ENCODE measurements around the gene CCR8.

The CCR8 gene, protein sequence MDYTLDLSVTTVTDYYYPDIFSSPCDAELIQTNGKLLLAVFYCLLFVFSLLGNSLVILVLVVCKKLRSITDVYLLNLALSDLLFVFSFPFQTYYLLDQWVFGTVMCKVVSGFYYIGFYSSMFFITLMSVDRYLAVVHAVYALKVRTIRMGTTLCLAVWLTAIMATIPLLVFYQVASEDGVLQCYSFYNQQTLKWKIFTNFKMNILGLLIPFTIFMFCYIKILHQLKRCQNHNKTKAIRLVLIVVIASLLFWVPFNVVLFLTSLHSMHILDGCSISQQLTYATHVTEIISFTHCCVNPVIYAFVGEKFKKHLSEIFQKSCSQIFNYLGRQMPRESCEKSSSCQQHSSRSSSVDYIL

GRCh38 chr3:39329493-39329892 is at the start of gene CCR8:
Gene CCR8 (plus strand): TSS chr3:39329709. CDS start chr3:39332332, 2,623 bp downstream.
- TF ChIP-seq, protein P1, sequence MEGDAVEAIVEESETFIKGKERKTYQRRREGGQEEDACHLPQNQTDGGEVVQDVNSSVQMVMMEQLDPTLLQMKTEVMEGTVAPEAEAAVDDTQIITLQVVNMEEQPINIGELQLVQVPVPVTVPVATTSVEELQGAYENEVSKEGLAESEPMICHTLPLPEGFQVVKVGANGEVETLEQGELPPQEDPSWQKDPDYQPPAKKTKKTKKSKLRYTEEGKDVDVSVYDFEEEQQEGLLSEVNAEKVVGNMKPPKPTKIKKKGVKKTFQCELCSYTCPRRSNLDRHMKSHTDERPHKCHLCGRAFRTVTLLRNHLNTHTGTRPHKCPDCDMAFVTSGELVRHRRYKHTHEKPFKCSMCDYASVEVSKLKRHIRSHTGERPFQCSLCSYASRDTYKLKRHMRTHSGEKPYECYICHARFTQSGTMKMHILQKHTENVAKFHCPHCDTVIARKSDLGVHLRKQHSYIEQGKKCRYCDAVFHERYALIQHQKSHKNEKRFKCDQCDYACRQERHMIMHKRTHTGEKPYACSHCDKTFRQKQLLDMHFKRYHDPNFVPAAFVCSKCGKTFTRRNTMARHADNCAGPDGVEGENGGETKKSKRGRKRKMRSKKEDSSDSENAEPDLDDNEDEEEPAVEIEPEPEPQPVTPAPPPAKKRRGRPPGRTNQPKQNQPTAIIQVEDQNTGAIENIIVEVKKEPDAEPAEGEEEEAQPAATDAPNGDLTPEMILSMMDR (conservative IDR thresholded peaks at IDR 0.05; ENCODE audit: control insufficient read depth, insufficient read depth, low read depth, low read length): no peak
- H3K4me3 ChIP-seq (ENCODE audit: control insufficient read depth, low read depth, low read length): no peak within 1 kb of the TSS
- DNase-seq (ENCODE audit: low read depth): no peak

DNA sequence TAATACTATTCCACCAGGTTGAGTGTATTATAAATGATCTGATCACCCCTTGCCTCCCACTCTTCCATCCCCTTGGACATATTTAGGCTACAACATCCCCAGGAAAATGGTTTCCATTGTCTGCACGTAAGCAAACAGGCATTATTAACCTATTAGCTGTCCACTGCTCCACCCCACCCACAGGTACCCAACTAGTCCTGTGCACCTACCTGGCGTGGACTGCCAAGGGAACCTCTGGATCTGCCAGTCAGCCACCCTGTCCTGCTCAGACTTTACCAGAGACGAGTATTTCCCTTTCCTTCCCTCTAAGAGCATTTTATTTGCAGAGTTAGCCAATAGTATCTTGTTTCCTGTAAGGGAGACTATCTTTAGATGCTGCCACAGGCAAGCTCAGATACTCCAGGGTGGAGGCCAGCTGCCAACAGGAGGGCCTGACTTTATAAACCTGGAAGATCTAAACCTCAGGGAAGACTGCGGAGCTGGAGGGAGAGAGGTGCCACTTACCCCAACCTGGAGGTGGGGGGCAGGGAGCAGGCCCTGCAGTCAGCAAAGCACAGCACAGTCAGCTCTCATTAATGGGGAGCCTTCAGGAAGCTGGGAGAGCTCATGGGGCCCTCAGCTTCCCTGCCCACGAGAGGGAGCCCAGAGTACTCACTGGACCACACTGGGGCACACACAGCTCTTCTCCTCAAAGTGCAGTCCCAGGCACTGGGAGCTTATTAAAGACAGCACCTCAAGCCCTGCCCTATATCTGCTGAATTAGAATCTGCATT is 49.6 kb upstream of the CCR8 start, which contains the start of gene CX3CR1:
Gene CX3CR1 (minus strand): TSS at position 292 of the 773 bp plus-strand sequence. CDS start 13,527 bp downstream, outside the sequence.
- H3K4me3 ChIP-seq (ENCODE audit: control insufficient read depth, low read depth, low read length): no peak within 1 kb of the TSS
- no peak for DNase-seq (ENCODE audit: low read depth)
- TF ChIP-seq, protein P1 (conservative IDR thresholded peaks at IDR 0.05; ENCODE audit: control insufficient read depth, insufficient read depth, low read depth, low read length): no peak

DNA sequence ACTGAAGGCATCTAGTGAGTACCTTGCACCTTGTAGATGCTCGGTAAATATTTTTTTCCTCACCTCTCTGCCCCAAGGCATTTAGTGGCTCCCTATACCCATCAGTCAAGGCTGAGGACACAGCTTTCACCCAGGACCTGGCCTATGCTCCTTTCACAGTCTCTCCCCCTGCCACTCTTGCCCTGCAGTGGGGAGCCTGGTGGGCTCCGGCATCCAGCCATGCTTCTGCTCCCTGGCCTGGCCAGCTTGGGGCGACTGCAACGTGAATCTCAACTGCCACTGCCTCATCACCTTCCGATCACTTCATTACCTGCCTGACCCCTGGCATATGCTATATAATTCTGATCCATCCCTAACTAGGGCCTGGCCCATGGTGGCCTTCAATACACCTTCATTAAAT is 48.9 kb upstream of the CCR8 start:
- no peak overlapping the region for H3K4me3 ChIP-seq (ENCODE audit: control insufficient read depth, low read depth, low read length)
- no peak for DNase-seq (ENCODE audit: low read depth)
- TF ChIP-seq, protein P1 (conservative IDR thresholded peaks at IDR 0.05; ENCODE audit: control insufficient read depth, insufficient read depth, low read depth, low read length): no peak

DNA sequence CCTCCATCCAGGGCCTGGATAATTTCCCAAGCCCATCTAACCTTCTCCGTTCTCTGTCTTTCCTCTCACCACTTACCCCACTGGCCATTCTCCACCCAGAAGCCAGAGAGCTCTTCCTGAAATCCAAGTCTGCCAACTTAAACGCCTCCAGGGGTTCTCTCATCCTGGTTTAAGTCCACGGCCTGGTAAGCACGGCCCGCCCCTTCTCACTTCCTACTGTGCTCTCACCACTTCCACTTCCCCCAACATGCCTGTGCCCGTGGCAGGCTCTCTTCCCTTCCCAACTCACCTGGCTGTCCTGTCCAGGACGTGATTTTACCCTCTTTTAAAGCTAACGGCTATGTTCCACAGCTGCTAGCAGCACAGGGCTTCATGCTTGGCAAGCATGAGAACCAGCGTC is 48.0 kb upstream of the CCR8 start:
- no peak overlapping the region for H3K4me3 ChIP-seq (ENCODE audit: control insufficient read depth, low read depth, low read length)
- DNase-seq (ENCODE audit: low read depth): no peak
- TF ChIP-seq, protein P1 (conservative IDR thresholded peaks at IDR 0.05; ENCODE audit: control insufficient read depth, insufficient read depth, low read depth, low read length): no peak

DNA sequence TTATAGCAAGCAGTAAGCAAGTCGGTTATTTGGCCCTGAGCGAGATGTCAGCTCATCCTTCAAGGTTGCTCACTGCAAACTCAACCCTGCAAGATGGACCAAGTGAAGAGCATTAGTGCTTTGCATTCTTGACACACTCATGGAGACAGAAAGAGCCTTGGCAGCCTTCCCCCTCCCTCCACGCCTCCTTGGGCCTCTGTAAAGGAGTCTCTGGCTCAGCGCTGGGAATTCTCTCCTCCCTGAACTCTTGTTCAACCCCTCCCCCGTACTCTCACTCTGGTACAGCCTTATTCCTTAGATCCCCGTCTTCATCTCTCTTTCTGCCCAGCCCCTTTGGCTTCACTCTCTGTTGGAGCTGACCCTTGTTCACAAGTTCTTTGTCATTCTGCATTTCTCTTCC is 47.5 kb upstream of the CCR8 start:
- TF ChIP-seq, protein P1 (conservative IDR thresholded peaks at IDR 0.05; ENCODE audit: control insufficient read depth, insufficient read depth, low read depth, low read length): no peak
- H3K4me3 ChIP-seq (ENCODE audit: control insufficient read depth, low read depth, low read length): no peak overlapping the region
- DNase-seq (ENCODE audit: low read depth): no peak

GRCh38 chr3:39284457-39284881 is 45.0 kb upstream of the CCR8 start:
- no peak overlapping the region for H3K4me3 ChIP-seq (ENCODE audit: control insufficient read depth, low read depth, low read length)
- DNase-seq (ENCODE audit: low read depth): no peak
- TF ChIP-seq, protein P1 (conservative IDR thresholded peaks at IDR 0.05; ENCODE audit: control insufficient read depth, insufficient read depth, low read depth, low read length): no peak
